Prostate gland (tissue), 2 donors: ENCODE results near the gene HCRT. TPM values are rescaled to one million over a fixed set of nuclear protein-coding genes. Genes with fewer than 3 reads are reported as not detected.

Source experiments
- DNase-seq: peaks from one replicate; pipeline ENCODE4 v3.0.0-alpha.2; 2019; ENCODE audit warnings: low spot score
- H3K27ac ChIP-seq, 2 donors: fragments of 200-600 bp; sonication (generic); 2 replicates each; pipeline ENCODE4 v1.5.1; 2017 to 2019
- H3K27me3 ChIP-seq: fragments of 200-600 bp; sonication (generic); replicated peaks from 2 replicates; pipeline ENCODE4 v1.5.1; 2019; ENCODE audit not compliant: insufficient read depth
- H3K36me3 ChIP-seq, 2 donors: fragments of 200-600 bp; sonication (generic); 1 replicate in 1 of 2; 2 replicates in 1 of 2; pipeline versions ENCODE4 v1.5.1 to v1.8.1; 2017 to 2019
- H3K4me1 ChIP-seq: fragments of 200-600 bp; sonication (generic); replicated peaks from 2 replicates; pipeline ENCODE4 v1.5.1; 2019
- H3K4me3 ChIP-seq, 2 donors: fragments of 200-600 bp; sonication (generic); 2 replicates each; pipeline ENCODE4 v1.5.1; 2017 to 2019
- H3K9me3 ChIP-seq: fragments of 200-600 bp; sonication (generic); 2 replicates; pipeline ENCODE4 v1.5.1; 2017
- CTCF ChIP-seq, 4 experiments: fragments of 200-600 bp in 2 of 4; fragments of 450-650 bp in 2 of 4; sonication (generic) in 2 of 4; IDR thresholded peaks; 1 replicate in 3 of 4; 2 replicates in 1 of 4; pipeline ENCODE4 v1.5.1; 2016 to 2019; ENCODE audit warnings: antibody characterized with exemption in 4 of 4, mild to moderate bottlenecking in 2 of 4, moderate library complexity in 2 of 4
- POLR2A ChIP-seq: fragments of 450-650 bp; IDR thresholded peaks from one replicate; pipeline ENCODE4 v1.6.1; 2016; ENCODE audit warnings: antibody characterized with exemption, mild to moderate bottlenecking
- POLR2AphosphoS5 ChIP-seq: sonication (generic); formaldehyde crosslinking; IDR thresholded peaks from one replicate; pipeline ENCODE4 v1.6.1; 2017; ENCODE audit warnings: antibody characterized with exemption
- WGBS: methylation state at CpG from one replicate; pipeline ENCODE4 v1.1.5; 2018; 5-methylcytosine and 5-hydroxymethylcytosine counted together
- intact Hi-C: fragments of 100-400 bp; cut with DNase I; formaldehyde crosslinking; loops from one replicate; pipeline ENCODE4 v1.14.2; 2022
- total RNA-seq, 2 donors: library from RNA; depleted of rRNA; stranded (reverse); fragments of >200 nt; gene quantifications; one replicate each; pipeline ENCODE4 v1.1.0, GENCODE V29; 2016

The HCRT gene
- total RNA-seq, 2 donors from 2014 or later: not detected

GRCh38 chr17:42179911-42180410 lies 5.3 kb downstream of the HCRT start:
- WGBS: 11% methylated on average over 20 of the region's 20 CpGs
- Histone ChIP-seq H3K9me3 (no peaks in the 10 kb centered on the region), H3K36me3 (no peaks in the 10 kb centered on the region), H3K4me3 (no peak overlapping the region), H3K27me3 (peaks cover 4% of the 10 kb centered on the region), H3K27ac (no peak overlapping the region), H3K4me1 (peaks cover 4% of the 10 kb centered on the region)
- TF ChIP-seq CTCF (IDR thresholded peaks at IDR 0.05): no peak
- no peak for TF ChIP-seq POLR2AphosphoS5
- TF ChIP-seq POLR2A: no peak
- peak; percentile 16 for DNase-seq
- intact Hi-C loops: no loop called here

GRCh38 chr17:42179335-42179734 lies 5.9 kb downstream of the HCRT start:
- intact Hi-C loops: no loop called here
- H3K27me3 ChIP-seq: peaks cover 4% of the 10 kb centered on the region
- H3K4me3 ChIP-seq: no peak overlapping the region
- H3K36me3 ChIP-seq: no peaks in the 10 kb centered on the region
- WGBS: 7% methylated on average over 1 of the region's 1 CpG
- no peaks in the 10 kb centered on the region for H3K9me3 ChIP-seq
- TF ChIP-seq POLR2A (no peak), POLR2AphosphoS5 (no peak), CTCF (IDR thresholded peaks at IDR 0.05) (no peak)
- peaks cover 4% of the 10 kb centered on the region for H3K4me1 ChIP-seq
- no peak overlapping the region for H3K27ac ChIP-seq
- DNase-seq: no peak

GRCh38 chr17:42178817-42179216 lies 6.4 kb downstream of the HCRT start:
- H3K9me3 ChIP-seq: no peaks in the 10 kb centered on the region
- H3K36me3 ChIP-seq: no peaks in the 10 kb centered on the region
- intact Hi-C loops: no loop called here
- H3K27me3 ChIP-seq: peaks cover 4% of the 10 kb centered on the region
- no peak for DNase-seq
- H3K4me1 ChIP-seq: peaks cover 2% of the 10 kb centered on the region
- WGBS: 46% methylated on average over 14 of the region's 14 CpGs
- no peak for TF ChIP-seq POLR2AphosphoS5
- TF ChIP-seq CTCF (IDR thresholded peaks at IDR 0.05): no peak
- no peak for TF ChIP-seq POLR2A
- no peak overlapping the region for H3K4me3 ChIP-seq
- H3K27ac ChIP-seq: no peak overlapping the region

GRCh38 chr17:42177684-42178083 lies 7.6 kb downstream of the HCRT start:
- peaks cover 4% of the 10 kb centered on the region for H3K27me3 ChIP-seq
- TF ChIP-seq POLR2AphosphoS5: no peak
- no peak for TF ChIP-seq POLR2A
- TF ChIP-seq CTCF (IDR thresholded peaks at IDR 0.05): no peak
- DNase-seq: no peak
- no peaks in the 10 kb centered on the region for H3K4me1 ChIP-seq
- H3K4me3 ChIP-seq: no peak overlapping the region
- H3K9me3 ChIP-seq: no peaks in the 10 kb centered on the region
- intact Hi-C loops: no loop called here
- WGBS: 88% methylated on average over 2 of the region's 2 CpGs
- H3K36me3 ChIP-seq: no peaks in the 10 kb centered on the region
- H3K27ac ChIP-seq: no peak overlapping the region

GRCh38 chr17:42174126-42174783 lies 11.0 kb downstream of the HCRT start:
- H3K9me3 ChIP-seq: no peaks in the 10 kb centered on the region
- no peaks in the 10 kb centered on the region for H3K4me1 ChIP-seq
- no peak for DNase-seq

More at GRCh38 chr17:42174126-42174783, 11.0 kb downstream of the HCRT start:
- H3K27ac ChIP-seq: no peak overlapping the region
- WGBS: 68% methylated on average over 14 of the region's 14 CpGs
- H3K4me3 ChIP-seq: no peak overlapping the region
- no peaks in the 10 kb centered on the region for H3K36me3 ChIP-seq
- H3K27me3 ChIP-seq: no peaks in the 10 kb centered on the region
- intact Hi-C loops: no loop called here
- no peak for TF ChIP-seq POLR2A
- TF ChIP-seq CTCF (IDR thresholded peaks at IDR 0.05): no peak
- no peak for TF ChIP-seq POLR2AphosphoS5
